Sigmoid colon (tissue), 7 donors: ENCODE measurements around the gene HSPA1B. TPM values are rescaled to one million over a fixed set of nuclear protein-coding genes. Genes with fewer than 3 reads are reported as not detected.
"Not testable (repeated sequence)": the region's sequence is repeated elsewhere in the genome, so short reads cannot be mapped to it uniquely, and the experiment has no call there.

Experiments
- DNase-seq: peaks from one replicate; pipeline ENCODE4 v3.0.0-alpha.2; 2019
- H3K27ac ChIP-seq, 4 donors: fragments of 200-600 bp; sonication (generic); one replicate each; pipeline ENCODE4 v1.5.1; 2016 to 2019; ENCODE audit warnings: mild to moderate bottlenecking in 1 of 4
- H3K27me3 ChIP-seq, 3 donors: fragments of 200-600 bp; sonication (generic); one replicate each; pipeline ENCODE4 v1.5.1; 2019; ENCODE audit warnings: mild to moderate bottlenecking in 1 of 3
- H3K36me3 ChIP-seq, 4 donors: fragments of 200-600 bp; sonication (generic); one replicate each; pipeline ENCODE4 v1.5.1; 2016 to 2019
- H3K4me1 ChIP-seq, 4 donors: fragments of 200-600 bp; sonication (generic); one replicate each; pipeline ENCODE4 v1.5.1; 2017 to 2019
- H3K4me3 ChIP-seq, 4 donors: fragments of 200-600 bp; sonication (generic); one replicate each; pipeline ENCODE4 v1.5.1; 2017 to 2019; ENCODE audit warnings: mild to moderate bottlenecking in 2 of 4, moderate library complexity in 1 of 4
- H3K9me3 ChIP-seq, 4 donors: fragments of 200-600 bp in 3 of 4; sonication (generic) in 3 of 4; one replicate each; pipeline versions ENCODE4 v1.5.1 to v1.6.1; 2013 to 2019
- EP300 ChIP-seq, 4 donors: sonication (generic); formaldehyde crosslinking; IDR thresholded peaks; one replicate each; pipeline ENCODE4 v1.6.1; 2017; ENCODE audit warnings: antibody characterized with exemption in 4 of 4
- POLR2A ChIP-seq, 2 donors: fragments of 450-650 bp; IDR thresholded peaks; one replicate each; pipeline ENCODE4 v1.6.1; 2016; ENCODE audit warnings: antibody characterized with exemption in 2 of 2, mild to moderate bottlenecking in 2 of 2, moderate library complexity in 2 of 2
- POLR2AphosphoS5 ChIP-seq, 4 donors: sonication (generic); formaldehyde crosslinking; IDR thresholded peaks; one replicate each; pipeline ENCODE4 v1.6.1; 2017; ENCODE audit warnings: antibody characterized with exemption in 4 of 4
- WGBS, 2 donors: extraction: QIAGEN DNeasy Blood & Tissue Kit; methylation state at CpG; one replicate each; pipeline ENCODE4 v1.1.7; 2013; 5-methylcytosine and 5-hydroxymethylcytosine counted together
- intact Hi-C: fragments of 100-400 bp; cut with DNase I; formaldehyde crosslinking; loops from one replicate; pipeline ENCODE4 v1.15.1; 2023
- polyA plus RNA-seq, 3 donors: library from polyadenylated mRNA; stranded (reverse); fragments of 200-250 nt; gene quantifications; one replicate each; pipeline ENCODE4 v1.2.3, GENCODE V29; 2013
- total RNA-seq, 4 donors: library from RNA; depleted of rRNA; stranded (reverse); fragments of >200 nt; gene quantifications; one replicate each; pipeline ENCODE4 v1.1.0, GENCODE V29; 2016
- TF ChIP-seq, protein P1 (sequence below), 4 experiments: fragments of 450-650 bp in 3 of 4; fragments of 200-600 bp in 1 of 4; IDR thresholded peaks; one replicate each; pipeline ENCODE4 v1.5.1; 2016 to 2019; ENCODE audit warnings: antibody characterized with exemption in 4 of 4, mild to moderate bottlenecking in 3 of 4, moderate library complexity in 2 of 4
- donor health status: healthy with polysubstance abuse.
- donor health status: Bipolar disorder and iron deficiency.
- donor health status: healthy.

The HSPA1B gene
- total and polyA plus RNA-seq, 7 donors, result 63.1 to 237 (median 104) TPM

DNA sequence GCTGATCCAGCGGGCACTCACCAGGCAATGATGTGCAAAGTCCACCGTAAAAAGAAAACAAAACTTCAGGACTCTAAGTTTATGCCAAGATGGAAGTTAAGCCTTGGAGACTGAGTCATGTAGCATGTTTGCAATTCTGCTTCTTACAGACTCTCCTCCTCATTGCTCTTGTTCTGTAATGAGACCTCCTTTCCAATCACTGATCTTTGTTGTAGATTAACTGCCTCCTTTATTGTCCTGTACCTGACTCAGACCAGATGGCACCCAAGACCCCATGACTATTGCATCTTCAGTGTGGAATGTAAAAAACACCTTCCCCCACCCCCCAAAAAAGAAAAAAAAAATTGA, 23.9 kb downstream of the HSPA1B start:
- DNase-seq, result no peak
- 9 to 59% methylated on average over 2 of the region's 2 CpGs for WGBS, 2 donors
- Histone ChIP-seq H3K27ac (no peak overlapping the region), H3K36me3 (no peaks in the 10 kb centered on the region), H3K4me3 (no peak overlapping the region), H3K4me1 (no peaks in the 10 kb centered on the region), H3K9me3 (no peaks in the 10 kb centered on the region), H3K27me3 (no peaks in the 10 kb centered on the region)
- TF ChIP-seq POLR2AphosphoS5 (IDR thresholded peaks at IDR 0.05), result no peak
- no peak for TF ChIP-seq POLR2A (IDR thresholded peaks at IDR 0.05)
- TF ChIP-seq, protein P1, sequence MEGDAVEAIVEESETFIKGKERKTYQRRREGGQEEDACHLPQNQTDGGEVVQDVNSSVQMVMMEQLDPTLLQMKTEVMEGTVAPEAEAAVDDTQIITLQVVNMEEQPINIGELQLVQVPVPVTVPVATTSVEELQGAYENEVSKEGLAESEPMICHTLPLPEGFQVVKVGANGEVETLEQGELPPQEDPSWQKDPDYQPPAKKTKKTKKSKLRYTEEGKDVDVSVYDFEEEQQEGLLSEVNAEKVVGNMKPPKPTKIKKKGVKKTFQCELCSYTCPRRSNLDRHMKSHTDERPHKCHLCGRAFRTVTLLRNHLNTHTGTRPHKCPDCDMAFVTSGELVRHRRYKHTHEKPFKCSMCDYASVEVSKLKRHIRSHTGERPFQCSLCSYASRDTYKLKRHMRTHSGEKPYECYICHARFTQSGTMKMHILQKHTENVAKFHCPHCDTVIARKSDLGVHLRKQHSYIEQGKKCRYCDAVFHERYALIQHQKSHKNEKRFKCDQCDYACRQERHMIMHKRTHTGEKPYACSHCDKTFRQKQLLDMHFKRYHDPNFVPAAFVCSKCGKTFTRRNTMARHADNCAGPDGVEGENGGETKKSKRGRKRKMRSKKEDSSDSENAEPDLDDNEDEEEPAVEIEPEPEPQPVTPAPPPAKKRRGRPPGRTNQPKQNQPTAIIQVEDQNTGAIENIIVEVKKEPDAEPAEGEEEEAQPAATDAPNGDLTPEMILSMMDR (IDR thresholded peaks at IDR 0.05), result no peak
- TF ChIP-seq EP300 (IDR thresholded peaks at IDR 0.05), result no peak
- intact Hi-C loops, result no loop called here

DNA sequence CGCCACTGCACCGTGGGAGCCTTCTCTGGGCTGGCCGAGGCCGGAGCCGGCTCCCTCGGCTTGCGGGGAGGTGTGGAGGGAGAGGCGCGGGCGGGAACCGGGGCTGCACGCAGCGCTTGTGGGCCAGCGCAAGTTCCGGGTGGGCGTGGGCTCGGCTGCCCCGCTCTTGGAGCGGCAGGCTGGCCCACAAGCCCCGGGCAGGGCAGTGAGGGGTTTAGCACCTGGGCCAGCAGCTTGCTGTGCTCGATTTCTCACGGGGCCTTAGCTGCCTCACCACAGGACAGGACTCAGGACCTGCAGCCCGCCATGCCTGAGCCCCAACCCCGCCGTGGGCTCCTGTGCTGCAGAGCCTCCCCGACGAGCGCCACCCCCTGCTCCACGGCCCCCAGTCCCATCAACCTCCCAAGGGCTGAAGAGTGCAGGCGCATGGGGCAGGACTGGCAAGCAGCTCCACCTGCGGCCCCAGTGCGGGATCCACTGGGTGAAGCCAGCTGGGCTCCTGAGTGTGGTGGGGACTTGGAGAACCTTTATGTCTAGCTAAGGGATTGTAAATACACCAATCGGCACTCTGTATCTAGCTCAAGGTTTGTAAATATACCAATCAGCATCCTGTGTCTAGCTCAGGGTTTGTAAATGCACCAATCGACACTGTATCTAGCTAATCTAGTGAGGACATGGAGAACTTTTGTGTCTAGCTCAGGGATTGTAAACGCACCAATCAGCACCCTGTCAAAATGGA, 24.6 kb downstream of the HSPA1B start:
- intact Hi-C loops, H3K27ac ChIP-seq, H3K4me1 ChIP-seq, H3K27me3 ChIP-seq, H3K9me3 ChIP-seq, H3K36me3 ChIP-seq, DNase-seq, H3K4me3 ChIP-seq: not testable (repeated sequence)
- WGBS, 2 donors, result 93% methylated on average over 35 of the region's 35 CpGs

DNA sequence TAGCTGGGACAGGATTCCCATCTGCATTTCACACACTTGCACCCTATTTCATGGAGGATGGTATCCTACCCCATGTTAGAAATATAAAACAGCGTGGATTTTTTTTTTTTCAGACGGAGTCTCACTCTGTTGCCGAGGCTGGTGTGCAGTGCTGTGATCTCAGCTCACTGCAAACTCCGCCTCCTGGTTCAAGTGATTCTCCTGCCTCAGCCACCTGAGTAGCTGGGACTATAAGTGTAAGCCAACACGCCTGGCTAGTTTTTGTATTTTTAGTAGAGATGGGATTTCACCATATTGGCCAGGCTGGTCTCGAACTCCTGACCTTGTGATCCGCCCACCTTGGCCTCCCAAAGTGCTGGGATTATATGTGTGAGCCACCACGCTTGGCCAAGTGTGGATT, 30.2 kb downstream of the HSPA1B start:
- H3K9me3 ChIP-seq, H3K4me3 ChIP-seq, H3K27me3 ChIP-seq, intact Hi-C loops, DNase-seq, H3K27ac ChIP-seq: not testable (repeated sequence)
- WGBS, 2 donors, result 93% methylated on average over 8 of the region's 8 CpGs
- Histone ChIP-seq H3K36me3 (peaks cover 7 to 40% (median 16%) of the 10 kb centered on the region in 4 donors), H3K4me1 (peaks cover 0 to 13% (median 7%) of the 10 kb centered on the region in 4 donors)

DNA sequence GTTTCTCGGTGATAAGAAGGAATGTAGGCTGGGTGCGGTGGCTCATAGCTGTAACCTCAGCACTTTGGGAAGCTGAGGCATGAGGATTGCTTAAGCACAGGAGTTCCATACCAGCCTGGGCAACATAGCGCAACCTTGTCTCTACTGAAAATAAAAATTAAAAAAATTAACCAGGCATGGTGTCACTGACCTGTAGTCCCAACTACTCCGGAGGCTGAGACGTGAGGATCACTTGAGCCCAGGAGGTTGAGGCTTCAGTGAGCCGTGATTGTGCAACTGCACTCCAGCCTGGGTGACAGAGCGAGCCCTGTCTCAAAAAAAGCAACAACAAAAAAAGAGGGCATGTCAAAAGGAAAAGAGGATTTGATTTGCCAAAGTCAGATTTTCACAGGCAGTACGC, 31.2 kb downstream of the HSPA1B start:
- Histone ChIP-seq H3K27ac (no peak overlapping the region), H3K4me1 (peaks cover 0 to 19% (median 11%) of the 10 kb centered on the region in 4 donors), H3K9me3 (no peaks in the 10 kb centered on the region), H3K36me3 (peaks cover 7 to 40% (median 16%) of the 10 kb centered on the region in 4 donors), H3K27me3 (no peaks in the 10 kb centered on the region), H3K4me3 (no peak overlapping the region)
- 96 to 97% methylated on average over 8 of the region's 8 CpGs for WGBS, 2 donors
- no peak for DNase-seq
- intact Hi-C loops, result no loop called here
- TF ChIP-seq, protein P1 (IDR thresholded peaks at IDR 0.05), result no peak
- TF ChIP-seq EP300 (IDR thresholded peaks at IDR 0.05) (no peak), POLR2A (IDR thresholded peaks at IDR 0.05) (no peak), POLR2AphosphoS5 (IDR thresholded peaks at IDR 0.05) (no peak)

DNA sequence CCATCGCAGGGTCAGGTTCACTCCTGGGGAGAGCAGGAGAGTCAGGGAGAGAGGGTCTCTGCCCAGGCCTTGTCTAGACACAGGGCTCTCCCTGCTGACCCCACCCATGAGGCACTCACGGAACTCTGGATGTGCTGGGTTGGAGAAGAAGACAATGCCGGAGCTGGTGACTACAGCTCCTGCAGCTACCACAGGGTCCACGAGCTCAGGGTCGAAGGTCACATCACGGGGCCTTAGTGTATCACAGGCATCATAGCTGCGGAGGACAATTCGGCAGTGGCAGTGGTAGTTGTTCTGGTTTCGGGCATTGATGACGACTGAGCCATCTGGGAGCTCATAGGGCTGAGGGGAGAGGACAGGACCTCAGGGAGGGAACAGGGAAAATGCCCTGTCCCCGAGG, 32.4 kb downstream of the HSPA1B start:
- no peaks in the 10 kb centered on the region for H3K27me3 ChIP-seq
- TF ChIP-seq, protein P1 (IDR thresholded peaks at IDR 0.05), result no peak
- no peak for TF ChIP-seq EP300 (IDR thresholded peaks at IDR 0.05)
- H3K4me3 ChIP-seq, result no peak overlapping the region
- H3K36me3 ChIP-seq, result peaks cover 7 to 40% (median 16%) of the 10 kb centered on the region in 4 donors
- no peak for DNase-seq
- 91 to 94% methylated on average over 11 of the region's 11 CpGs for WGBS, 2 donors
- peaks cover 0 to 25% (median 15%) of the 10 kb centered on the region in 4 donors for H3K4me1 ChIP-seq
- no peak overlapping the region for H3K27ac ChIP-seq
- no peaks in the 10 kb centered on the region for H3K9me3 ChIP-seq
- intact Hi-C loops, result no loop called here

DNA sequence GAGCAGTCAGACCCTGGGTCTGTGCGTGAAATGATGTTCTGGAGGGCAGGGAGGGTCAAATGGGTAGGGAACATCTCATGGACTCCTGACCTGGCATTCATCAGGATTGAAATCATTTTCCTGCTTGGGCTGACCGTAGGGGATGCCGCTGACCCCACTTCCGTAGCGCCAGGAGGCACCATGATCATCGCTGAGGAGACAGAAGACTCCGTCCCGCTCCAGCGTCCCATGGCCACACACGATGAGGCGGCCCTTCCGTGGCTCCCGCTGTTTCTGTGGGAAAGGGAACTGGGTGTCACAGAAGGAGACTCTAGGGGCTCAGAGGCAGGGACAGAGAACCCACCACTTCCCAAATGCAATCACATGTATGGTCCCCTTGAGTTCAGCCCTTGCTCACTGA, 32.8 kb downstream of the HSPA1B start:
- WGBS, 2 donors, result 97 to 98% methylated on average over 13 of the region's 13 CpGs
- no peak for DNase-seq
- intact Hi-C loops, result no loop called here

More for the DNA sequence above, 32.8 kb downstream of the HSPA1B start:
- H3K4me1 ChIP-seq, result peaks cover 0 to 25% (median 15%) of the 10 kb centered on the region in 4 donors
- no peaks in the 10 kb centered on the region for H3K27me3 ChIP-seq
- no peaks in the 10 kb centered on the region for H3K9me3 ChIP-seq
- no peak overlapping the region for H3K4me3 ChIP-seq
- peaks cover 7 to 40% (median 16%) of the 10 kb centered on the region in 4 donors for H3K36me3 ChIP-seq
- no peak overlapping the region for H3K27ac ChIP-seq
- no peak for TF ChIP-seq EP300 (IDR thresholded peaks at IDR 0.05)
- no peak for TF ChIP-seq POLR2A (IDR thresholded peaks at IDR 0.05)
- TF ChIP-seq, protein P1 (IDR thresholded peaks at IDR 0.05), result no peak
- TF ChIP-seq POLR2AphosphoS5 (IDR thresholded peaks at IDR 0.05), result no peak
